PFSK-1 (cell line): ENCODE measurements around the gene PAGE2.

Experiments used
- FOXP2 ChIP-seq: optimal IDR thresholded peaks from 2 replicates; pipeline ENCODE3; 2011; ENCODE audit warnings: borderline replicate concordance, control low read depth, inconsistent platforms; ENCODE audit not compliant: insufficient read depth; ENCODE audit errors: extremely low read length, extremely low read depth
- POLR2AphosphoS5 ChIP-seq: IDR thresholded peaks from 2 replicates; pipeline ENCODE4 v1.6.1; 2012; ENCODE audit warnings: low read depth, mild to moderate bottlenecking, control low read depth, low read length, moderate library complexity
- SIN3A ChIP-seq: IDR thresholded peaks from 2 replicates; pipeline ENCODE4 v1.6.1; 2012; ENCODE audit warnings: mild to moderate bottlenecking, low read length, moderate library complexity, borderline replicate concordance; ENCODE audit not compliant: insufficient read depth
- TAF1 ChIP-seq: IDR thresholded peaks from 2 replicates; pipeline ENCODE4 v1.6.1; 2012; ENCODE audit warnings: low read length, control low read depth, borderline replicate concordance; ENCODE audit not compliant: insufficient read depth
- TF ChIP-seq, protein P1 (sequence below), 2 experiments: IDR thresholded peaks; 2 replicates each; pipeline versions ENCODE4 v1.6.1 to v1.8.0; 2011 to 2012; ENCODE audit warnings: low read depth in 2 of 2, low read length in 2 of 2, control low read depth in 1 of 2, inconsistent platforms in 1 of 2, mild to moderate bottlenecking in 1 of 2, moderate library complexity in 1 of 2; ENCODE audit not compliant: insufficient read depth in 1 of 2

PAGE2 gene

DNA sequence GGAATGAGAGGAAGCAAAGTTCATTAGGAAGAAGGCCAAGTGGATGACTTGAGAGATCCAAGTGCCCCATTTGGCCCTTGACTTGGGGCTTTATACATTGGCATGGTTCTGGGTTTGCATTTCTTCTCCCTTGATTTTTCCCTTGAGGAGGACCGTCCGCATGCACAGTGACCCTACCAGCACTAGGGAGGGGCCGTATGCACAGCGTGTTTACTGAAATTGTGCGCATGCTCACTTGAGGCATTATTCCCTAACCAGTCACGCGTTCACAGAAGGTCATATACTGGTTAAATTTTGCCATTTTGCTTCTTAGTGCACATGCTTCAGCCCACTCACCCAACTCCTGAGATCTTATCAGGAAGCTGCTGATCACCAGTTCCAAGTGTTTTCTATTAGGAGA is 35.1 kb downstream of the PAGE2 start:
- TF ChIP-seq TAF1 (no peak), POLR2AphosphoS5 (no peak), SIN3A (no peak), FOXP2 (no peak)
- TF ChIP-seq, protein P1, sequence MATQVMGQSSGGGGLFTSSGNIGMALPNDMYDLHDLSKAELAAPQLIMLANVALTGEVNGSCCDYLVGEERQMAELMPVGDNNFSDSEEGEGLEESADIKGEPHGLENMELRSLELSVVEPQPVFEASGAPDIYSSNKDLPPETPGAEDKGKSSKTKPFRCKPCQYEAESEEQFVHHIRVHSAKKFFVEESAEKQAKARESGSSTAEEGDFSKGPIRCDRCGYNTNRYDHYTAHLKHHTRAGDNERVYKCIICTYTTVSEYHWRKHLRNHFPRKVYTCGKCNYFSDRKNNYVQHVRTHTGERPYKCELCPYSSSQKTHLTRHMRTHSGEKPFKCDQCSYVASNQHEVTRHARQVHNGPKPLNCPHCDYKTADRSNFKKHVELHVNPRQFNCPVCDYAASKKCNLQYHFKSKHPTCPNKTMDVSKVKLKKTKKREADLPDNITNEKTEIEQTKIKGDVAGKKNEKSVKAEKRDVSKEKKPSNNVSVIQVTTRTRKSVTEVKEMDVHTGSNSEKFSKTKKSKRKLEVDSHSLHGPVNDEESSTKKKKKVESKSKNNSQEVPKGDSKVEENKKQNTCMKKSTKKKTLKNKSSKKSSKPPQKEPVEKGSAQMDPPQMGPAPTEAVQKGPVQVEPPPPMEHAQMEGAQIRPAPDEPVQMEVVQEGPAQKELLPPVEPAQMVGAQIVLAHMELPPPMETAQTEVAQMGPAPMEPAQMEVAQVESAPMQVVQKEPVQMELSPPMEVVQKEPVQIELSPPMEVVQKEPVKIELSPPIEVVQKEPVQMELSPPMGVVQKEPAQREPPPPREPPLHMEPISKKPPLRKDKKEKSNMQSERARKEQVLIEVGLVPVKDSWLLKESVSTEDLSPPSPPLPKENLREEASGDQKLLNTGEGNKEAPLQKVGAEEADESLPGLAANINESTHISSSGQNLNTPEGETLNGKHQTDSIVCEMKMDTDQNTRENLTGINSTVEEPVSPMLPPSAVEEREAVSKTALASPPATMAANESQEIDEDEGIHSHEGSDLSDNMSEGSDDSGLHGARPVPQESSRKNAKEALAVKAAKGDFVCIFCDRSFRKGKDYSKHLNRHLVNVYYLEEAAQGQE (IDR thresholded peaks at IDR 0.05; ENCODE audit: insufficient read depth in 1 of 2, low read depth in 2 of 2, low read length in 2 of 2): no peak

DNA sequence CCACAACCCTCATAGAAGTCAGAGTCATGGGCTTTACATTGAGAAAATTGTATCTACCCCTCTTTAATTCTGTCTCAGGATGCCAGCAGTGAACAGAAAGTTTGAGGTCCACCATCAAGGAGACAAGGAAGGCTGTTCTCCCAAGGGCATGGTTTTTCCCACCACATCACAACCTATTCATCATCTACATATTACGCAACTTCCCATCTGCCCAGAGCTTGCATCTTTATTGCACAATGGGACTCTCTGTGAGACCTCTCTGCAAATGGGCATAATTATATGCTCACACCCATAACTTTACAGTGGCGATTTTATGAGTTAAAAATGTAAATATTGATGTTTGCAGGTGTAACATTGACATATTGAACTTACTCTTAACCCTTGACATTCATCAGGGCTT is 38.9 kb downstream of the PAGE2 start:
- TF ChIP-seq SIN3A: no peak
- TF ChIP-seq POLR2AphosphoS5: no peak

DNA sequence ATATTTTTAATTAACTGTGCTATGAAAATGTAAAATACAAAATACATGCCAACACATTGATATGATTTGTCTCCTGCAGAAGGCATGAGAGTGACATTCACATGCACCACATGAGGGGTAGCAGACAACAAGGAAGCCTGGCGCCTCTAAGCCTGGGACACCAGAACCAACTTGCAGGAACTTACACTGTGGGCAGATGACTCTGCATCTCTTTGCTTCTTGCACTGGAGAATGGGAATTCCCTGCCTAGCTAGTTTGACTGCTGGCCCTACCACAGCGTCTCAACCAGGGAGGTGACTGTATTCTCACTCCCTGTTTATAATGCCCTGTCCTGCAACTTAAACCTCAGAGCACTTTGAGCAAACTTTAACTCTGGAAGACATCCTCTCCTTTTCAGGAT is 40.5 kb downstream of the PAGE2 start:
- no peak for TF ChIP-seq POLR2AphosphoS5
- no peak for TF ChIP-seq SIN3A
- no peak for TF ChIP-seq TAF1
- TF ChIP-seq FOXP2: no peak
- TF ChIP-seq, protein P1 (IDR thresholded peaks at IDR 0.05; ENCODE audit: insufficient read depth in 1 of 2, low read depth in 2 of 2, low read length in 2 of 2): no peak

- TF ChIP-seq TAF1: no peak
- no peak for TF ChIP-seq FOXP2
- no peak for TF ChIP-seq SIN3A
- TF ChIP-seq, protein P1 (IDR thresholded peaks at IDR 0.05; ENCODE audit: insufficient read depth in 1 of 2, low read depth in 2 of 2, low read length in 2 of 2): no peak
- TF ChIP-seq POLR2AphosphoS5: no peak
Observed at GRCh38 chrX:55130481-55130880, 41.7 kb downstream of the PAGE2 start.

DNA sequence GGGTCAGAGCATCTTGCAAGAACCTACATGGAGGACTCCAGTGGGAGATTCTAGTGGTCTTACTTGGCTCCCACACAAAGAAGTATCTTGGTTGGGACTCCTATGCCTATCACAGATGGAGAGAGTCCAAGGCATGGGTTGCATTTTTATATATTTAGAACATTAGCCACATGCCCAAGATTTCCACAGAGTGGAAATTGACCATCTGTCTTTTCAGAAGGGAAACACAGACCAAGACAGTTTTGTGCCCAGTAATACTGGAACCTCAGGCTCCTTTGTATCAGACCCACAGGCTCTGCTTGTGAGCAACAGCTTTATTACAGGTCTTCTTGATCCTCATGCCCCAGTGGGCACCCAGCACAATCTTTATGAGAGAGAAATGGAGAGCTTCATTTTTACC is 43.6 kb downstream of the PAGE2 start:
- TF ChIP-seq SIN3A: no peak
- no peak for TF ChIP-seq FOXP2
- no peak for TF ChIP-seq POLR2AphosphoS5
- no peak for TF ChIP-seq TAF1

GRCh38 chrX:55135171-55135570 is 46.4 kb downstream of the PAGE2 start:
- TF ChIP-seq POLR2AphosphoS5: no peak
- no peak for TF ChIP-seq FOXP2
- TF ChIP-seq TAF1: no peak
- TF ChIP-seq, protein P1 (IDR thresholded peaks at IDR 0.05; ENCODE audit: insufficient read depth in 1 of 2, low read depth in 2 of 2, low read length in 2 of 2): no peak
- TF ChIP-seq SIN3A: no peak
